Kidney glomerular epithelial cell (primary cell): ENCODE measurements around the gene DACT3.

Source experiments
- DNase-seq: peaks from one replicate; lab custom pipeline; 2025; lab: John Stamatoyannopoulos, UW

The DACT3 gene

DNA sequence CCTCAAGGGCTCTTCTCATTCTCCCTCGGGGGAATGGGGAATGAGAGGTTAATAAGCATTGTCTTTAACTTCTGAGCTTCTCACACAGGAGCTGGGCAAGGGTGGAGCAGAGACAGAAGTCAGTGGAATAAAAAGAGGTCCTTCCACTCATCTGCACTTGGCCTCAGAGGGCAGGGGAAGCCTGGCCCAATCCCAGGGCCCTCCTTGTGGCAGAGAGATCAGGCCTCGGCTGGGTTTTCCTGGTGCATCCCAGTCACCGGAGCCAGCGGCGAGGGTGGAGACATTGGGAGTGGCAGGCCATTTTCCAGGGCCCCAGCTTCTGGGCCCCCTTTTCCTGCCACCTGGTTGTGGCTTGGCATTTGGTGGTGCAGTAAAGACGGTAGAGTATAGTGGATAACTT, 49.2 kb downstream of the DACT3 start:
- no peak for DNase-seq

DNA sequence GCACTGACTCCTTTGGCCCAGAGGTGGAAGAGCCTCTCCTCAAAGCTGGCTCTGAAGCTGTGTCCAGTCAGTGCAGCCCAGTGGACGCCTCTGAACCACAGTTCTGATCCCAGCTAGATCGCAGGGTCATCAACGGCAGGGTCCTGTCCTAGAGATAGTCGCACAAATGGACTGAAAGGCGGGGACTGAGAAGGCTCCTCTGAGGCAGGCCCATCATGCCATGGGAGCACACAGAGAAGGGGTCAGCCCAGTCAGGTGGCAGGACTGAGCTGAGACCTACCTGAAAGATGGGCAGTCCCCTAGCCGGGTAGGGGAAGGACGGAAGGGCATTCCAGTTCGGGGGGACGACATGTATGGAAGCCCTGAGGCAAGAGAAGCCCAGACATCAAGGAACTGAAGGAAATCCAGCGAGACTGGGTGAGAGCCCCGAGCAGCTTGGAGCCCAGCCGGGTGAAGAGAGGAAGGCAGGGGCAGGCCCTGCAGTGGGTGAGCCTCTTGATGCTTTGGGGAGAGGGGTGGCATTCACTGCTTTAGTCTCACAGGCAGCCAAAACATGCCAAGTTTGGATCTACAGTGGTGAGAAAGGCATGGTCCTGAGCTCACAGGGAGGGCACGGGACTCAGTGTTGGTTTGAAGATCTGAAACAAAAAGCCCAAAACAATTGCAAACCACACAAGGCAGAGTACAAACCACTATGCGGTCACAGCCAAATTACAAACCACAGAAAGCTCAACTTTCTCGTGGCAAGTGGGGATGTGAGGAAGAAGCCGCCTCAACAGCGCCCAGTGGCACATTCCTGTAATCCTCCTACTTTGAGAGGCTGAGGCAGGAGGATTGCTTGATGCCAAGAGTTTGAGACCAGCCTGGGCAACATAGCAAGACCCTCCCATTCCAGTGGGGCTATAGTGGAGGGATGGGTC, 49.9 kb downstream of the DACT3 start:
- DNase-seq = no peak

DNA sequence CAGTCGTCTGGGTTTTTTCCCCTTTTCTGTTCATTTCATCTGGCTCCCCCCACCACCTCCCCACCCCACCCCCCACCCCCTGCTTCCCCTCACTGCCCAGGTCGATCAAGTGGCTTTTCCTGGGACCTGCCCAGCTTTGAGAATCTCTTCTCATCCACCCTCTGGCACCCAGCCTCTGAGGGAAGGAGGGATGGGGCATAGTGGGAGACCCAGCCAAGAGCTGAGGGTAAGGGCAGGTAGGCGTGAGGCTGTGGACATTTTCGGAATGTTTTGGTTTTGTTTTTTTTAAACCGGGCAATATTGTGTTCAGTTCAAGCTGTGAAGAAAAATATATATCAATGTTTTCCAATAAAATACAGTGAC, 50.6 kb downstream of the DACT3 start:
- DNase-seq = no peak

GRCh38 chr19:46609511-46610412, 51.2 kb downstream of the DACT3 start:
- no peak for DNase-seq

DNA sequence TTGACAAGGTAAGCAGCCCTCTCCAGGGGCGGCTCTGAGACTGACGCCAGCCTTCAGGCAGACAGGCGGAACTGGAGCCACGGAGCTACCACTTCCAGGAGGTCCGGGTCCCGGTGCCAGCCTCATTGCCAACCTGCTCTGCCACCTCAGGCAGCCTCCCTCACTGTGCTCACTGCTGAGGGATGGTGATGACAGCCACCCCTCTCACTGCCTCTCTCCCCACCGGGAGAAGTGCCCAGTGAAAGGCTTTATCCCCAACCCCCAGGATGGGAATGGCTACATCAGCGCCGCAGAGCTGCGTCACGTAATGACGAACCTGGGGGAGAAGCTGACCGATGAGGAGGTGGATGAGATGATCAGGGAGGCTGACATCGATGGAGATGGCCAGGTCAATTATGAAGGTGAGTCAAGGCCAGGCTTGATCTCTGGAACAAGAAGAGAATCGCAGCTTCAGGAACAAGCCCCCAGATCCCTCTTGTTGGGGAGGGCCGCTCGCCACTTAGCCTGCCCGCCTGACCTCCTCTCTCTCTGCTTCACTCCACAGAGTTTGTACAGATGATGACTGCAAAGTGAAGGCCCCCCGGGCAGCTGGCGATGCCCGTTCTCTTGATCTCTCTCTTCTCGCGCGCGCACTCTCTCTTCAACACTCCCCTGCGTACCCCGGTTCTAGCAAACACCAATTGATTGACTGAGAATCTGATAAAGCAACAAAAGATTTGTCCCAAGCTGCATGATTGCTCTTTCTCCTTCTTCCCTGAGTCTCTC, 52.2 kb downstream of the DACT3 start:
- DNase-seq = no peak

- no peak for DNase-seq
Observed at GRCh38 chr19:46608178-46608577, 52.8 kb downstream of the DACT3 start.

- no peak for DNase-seq
Observed at GRCh38 chr19:46607448-46607841, 53.5 kb downstream of the DACT3 start.

GRCh38 chr19:46606681-46607447, 54.1 kb downstream of the DACT3 start:
- DNase-seq = no peak

- DNase-seq = no peak
Observed at GRCh38 chr19:46606019-46606418, 55.0 kb downstream of the DACT3 start.

DNA sequence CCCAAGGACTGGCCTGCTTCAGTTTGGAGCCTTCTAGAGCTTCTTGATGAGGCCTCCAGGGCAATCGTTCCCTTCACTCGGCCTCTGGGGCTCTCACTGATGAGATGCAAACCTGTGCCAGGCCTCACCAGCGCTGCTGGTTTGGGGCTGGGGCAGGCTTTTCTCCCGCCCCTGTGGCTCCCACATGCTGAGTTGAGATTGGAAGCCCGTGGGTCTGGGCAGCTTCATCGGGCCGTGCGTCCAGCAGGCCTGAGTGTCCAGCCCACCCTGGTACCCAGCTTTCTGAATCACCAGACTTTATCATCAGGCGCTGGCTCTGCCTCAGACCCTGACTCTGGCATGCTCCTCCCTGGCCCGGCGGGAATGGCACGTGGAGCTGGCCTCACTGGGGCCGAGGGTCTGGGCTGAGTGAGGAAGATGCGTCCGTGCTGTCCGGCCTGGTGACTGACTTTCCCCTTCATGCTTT, 55.6 kb downstream of the DACT3 start:
- DNase-seq = no peak

DNA sequence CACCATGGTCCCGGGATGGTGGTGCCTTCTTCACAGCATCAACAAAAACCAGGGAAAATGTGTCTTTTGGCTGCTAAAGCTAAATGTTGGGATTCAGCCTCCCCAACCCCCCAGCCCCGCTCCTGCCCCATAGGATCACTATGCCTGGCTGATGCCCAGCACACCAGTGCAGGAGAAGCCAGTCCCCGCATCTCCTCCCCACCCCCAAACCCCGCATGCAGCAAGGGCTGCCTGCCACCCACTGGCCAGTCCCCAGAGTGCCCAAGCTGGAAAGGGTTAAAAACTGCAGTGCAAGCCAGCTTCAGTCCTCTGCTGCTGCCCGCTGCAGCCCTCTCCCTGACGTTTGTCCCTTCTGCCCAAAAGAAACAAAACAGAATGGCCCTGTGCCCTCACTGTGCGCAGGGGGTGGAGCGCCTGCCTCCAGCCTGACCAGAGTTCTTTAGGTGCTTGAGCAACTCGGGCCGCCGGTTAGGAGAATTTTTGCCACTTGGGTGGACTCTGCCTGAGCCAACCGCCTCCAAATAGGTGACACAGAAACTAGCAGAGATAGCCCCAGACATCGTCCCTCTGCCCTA, 56.1 kb downstream of the DACT3 start:
- no peak for DNase-seq

DNA sequence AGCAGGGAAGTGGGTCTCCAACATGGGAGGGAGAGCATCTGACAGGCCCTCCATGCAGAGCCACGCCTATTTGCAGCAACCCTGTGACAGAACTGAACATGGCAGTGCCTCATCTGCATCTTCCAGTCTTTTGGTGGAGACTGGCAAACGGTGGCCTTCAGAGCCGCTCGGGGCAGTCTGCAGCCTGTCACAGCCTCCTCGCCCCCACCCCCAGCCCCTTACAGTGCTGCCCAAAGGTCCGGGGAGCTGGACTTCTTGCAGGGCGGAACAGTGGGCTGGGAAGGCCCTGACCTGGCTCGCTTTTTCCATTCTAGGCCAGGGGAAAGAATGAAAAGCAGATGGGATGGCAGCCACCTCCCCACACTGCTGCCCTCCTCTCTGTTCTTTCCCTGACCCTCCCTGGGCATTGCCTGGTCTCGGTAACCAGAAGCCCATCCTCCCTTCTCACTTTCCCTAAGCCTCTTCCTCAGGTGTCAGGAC, 57.2 kb downstream of the DACT3 start:
- DNase-seq = no peak

DNA sequence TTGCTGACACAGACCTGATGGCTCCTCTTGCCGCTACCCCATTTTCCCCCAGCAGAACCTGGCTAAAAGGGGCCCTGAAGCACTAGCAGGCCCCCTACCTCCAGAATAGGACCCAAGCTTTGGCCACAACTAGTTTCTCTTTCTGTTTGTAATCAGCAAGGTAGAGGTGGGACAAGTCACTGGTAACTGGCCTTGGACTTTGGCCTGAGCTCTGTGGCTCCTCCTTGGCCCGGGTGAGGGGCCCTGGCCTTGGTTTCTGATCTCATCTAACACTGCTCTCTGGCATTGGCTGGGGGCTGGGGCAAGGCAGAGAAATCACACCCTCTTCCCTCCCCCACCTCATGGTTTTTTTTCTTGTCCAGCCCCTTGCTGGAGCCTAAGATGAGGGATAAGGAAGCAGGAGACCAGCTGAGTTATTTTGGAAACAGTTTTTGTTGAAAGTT, 57.8 kb downstream of the DACT3 start:
- DNase-seq = no peak

GRCh38 chr19:46602392-46603194, 58.4 kb downstream of the DACT3 start:
- no peak for DNase-seq

DNA sequence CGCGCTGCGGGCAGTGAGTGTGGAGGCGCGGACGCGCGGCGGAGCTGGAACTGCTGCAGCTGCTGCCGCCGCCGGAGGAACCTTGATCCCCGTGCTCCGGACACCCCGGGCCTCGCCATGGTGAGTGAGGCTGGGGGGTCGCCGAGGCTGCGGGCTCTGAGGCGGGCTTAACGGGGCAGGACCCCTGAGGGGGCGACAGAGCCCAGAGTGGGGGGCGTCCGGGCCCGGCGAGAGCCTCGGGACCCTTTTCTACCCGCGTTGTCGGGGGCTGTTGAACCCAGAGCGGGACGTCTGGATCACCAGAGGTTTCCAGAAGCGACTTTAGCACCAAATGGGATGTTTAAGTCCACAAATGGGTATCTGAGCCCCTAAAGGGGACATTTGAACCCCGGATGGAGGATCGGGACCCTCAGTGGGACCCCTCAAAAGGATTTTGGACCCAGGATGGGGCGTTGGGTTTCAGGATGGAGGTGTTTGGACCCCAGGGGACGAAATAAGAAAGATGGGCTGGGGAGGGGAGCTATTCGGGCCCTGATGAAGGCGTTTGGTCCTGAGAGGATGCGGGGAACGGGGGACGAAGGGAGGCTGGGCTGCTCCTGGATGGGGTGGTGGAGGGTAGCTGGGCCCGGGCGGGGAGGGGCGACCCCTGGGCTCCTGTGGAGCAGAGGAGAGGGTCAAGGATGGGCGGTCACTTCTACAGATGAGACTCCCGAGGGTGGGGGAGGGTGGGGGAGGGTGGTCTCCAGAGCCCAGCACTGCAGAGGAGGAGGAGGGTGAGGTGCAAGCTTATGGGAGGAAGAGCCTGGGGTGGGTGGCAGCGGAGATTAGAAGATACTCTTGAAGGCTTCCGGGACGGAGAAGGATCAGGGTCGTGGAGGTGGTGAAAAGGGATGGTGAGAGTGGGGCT, 59.4 kb downstream of the DACT3 start, which contains the start of gene CALM3:
CALM3 (plus strand) TSS at position 13 of the 907 bp plus-strand sequence; CDS start at position 118, 105 bp downstream.
- no peak for DNase-seq

- DNase-seq = peak; percentile 89
Observed at GRCh38 chr19:46600384-46601317, 60.3 kb downstream of the DACT3 start.

GRCh38 chr19:46599716-46600373, 61.1 kb downstream of the DACT3 start:
- no peak for DNase-seq
